Stimulated activated effector memory CD8-positive, alpha-beta T cell treated with anti-CD3 and anti-CD28 coated beads, Interleukin-12 subunit alpha, Interleukin-12 subunit beta, amount 100 ng/mL, for 72 hours (primary cell): ENCODE measurements around the gene TRIM22.
"Not testable (repeated sequence)": the region's sequence is repeated elsewhere in the genome, so short reads cannot be mapped to it uniquely, and the experiment has no call there.

Experiments
- ATAC-seq: fragments of 150-1000 bp; cut with Tn5 transposase; 2 replicates; pipeline ENCODE4 v1.10.0; 2021
- DNase-seq, 2 donors: peaks; one replicate each; pipeline ENCODE4 v3.0.0; 2021 to 2022; ENCODE audit warnings: low spot score in 2 of 2
- H3K27ac Mint-ChIP-seq: one replicate; pipeline ENCODE4 v1.8.0; 2022; ENCODE audit warnings: mild to moderate bottlenecking, mixed read lengths
- H3K36me3 Mint-ChIP-seq: one replicate; pipeline ENCODE4 v1.8.0; 2022; ENCODE audit warnings: mild to moderate bottlenecking, mixed read lengths
- H3K4me1 Mint-ChIP-seq: one replicate; pipeline ENCODE4 v1.8.0; 2022; ENCODE audit warnings: mixed read lengths
- H3K4me3 Mint-ChIP-seq: one replicate; pipeline ENCODE4 v1.8.0; 2022; ENCODE audit warnings: mild to moderate bottlenecking, mixed read lengths
- H3K9me3 Mint-ChIP-seq: one replicate; pipeline ENCODE4 v1.8.0; 2022; ENCODE audit warnings: mixed read lengths

Gene TRIM22

DNA sequence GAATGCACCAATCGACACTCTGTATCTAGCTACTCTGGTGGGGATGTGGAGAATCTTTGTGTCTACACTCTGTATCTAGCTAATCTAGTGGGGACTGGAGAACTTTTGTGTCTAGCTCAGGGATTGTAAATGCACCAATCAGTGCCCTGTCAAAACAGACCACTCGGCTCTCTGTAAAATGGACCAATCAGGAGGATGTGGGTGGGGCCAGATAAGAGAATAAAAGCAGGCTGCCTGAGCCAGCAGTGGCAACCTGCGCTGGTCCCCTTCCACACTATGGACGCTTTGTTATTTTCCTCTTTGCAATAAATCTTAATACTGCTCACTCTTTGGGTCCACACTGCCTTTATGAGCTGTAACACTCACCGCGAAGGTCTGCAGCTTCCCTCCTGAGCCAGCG is 6.0 kb upstream of the TRIM22 start:
- peak in 1 of 2 donors; percentile 66 for DNase-seq
- Mint-ChIP-seq H3K27ac (peak overlapping the region; percentile 99), H3K4me3 (peak overlapping the region; percentile 93), H3K4me1 (peaks cover 38% of the 10 kb centered on the region), H3K36me3 (peaks cover 27% of the 10 kb centered on the region)
- ATAC-seq, H3K9me3 Mint-ChIP-seq: not testable (repeated sequence)

DNA sequence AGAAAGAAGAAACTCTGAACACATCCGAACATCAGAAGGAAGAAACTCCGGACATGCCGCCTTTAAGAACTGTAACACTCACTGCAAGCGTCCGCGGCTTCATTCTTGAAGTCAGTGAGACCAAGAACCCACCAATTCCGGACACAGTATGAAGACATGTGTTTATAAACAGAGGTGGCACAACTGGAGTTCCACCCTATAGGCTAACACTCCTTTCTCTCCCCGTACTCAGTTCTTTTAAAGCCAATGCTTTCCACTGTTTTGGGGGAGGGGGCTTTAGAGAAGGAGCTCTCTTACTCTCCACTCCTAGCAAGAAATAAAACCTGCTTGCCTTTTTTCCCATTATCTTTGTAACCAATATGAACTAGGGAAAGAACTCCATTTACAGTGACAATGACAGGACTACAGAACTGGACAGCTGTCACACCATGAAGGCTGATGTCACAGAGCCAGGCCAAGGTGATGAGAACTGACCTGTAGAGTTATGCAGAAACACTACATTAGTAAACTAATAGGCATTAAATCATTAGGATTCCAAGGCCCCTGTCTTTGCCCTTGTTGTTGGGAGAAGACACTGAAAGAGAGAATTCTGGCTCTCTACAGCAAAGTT is 5.4 kb upstream of the TRIM22 start:
- H3K4me3 Mint-ChIP-seq = peak overlapping the region; percentile 93
- DNase-seq = no peak
- H3K4me1 Mint-ChIP-seq = peaks cover 42% of the 10 kb centered on the region
- no peaks in the 10 kb centered on the region for H3K9me3 Mint-ChIP-seq
- peak; percentile 2 for ATAC-seq
- peak overlapping the region; percentile 99 for H3K27ac Mint-ChIP-seq
- peaks cover 24% of the 10 kb centered on the region for H3K36me3 Mint-ChIP-seq

DNA sequence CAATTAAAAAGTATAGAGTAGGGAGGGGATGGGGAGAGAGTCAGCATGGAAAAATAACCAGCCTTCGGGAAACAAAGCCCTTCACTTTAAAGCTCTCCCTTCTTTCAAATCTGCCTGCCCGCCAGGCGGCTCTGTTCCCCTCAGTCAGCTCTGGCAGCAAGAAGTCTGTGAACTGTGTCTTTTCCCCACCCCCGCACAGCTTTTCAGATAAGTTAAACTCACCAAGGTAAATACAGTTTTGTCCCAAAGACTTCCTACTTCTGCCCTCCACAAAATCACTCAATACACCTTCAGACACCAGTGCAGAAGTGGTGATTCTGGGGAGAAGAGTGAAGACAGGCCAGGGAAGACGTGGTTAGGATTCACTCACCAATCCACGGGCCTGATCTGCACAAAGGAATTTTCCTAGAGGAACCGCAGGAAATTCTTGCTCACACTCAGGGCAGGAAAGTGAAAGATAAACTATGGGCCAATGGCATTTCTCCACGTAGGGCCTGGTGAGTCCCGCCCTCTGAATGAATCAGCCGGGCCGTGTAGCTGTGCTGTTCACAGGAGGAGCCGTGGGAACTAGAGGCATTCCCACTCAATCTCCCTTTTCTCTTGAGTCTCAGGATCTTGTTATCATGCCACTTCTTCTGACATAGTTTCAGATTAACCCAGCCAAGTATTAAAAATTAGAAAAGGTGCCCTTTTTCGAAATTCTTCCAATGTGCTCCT is 4.8 kb upstream of the TRIM22 start, which contains the start of gene TRIM5:
TSS of gene TRIM5 (minus strand) at position 429 of the 717 bp plus-strand sequence. CDS start 4,897 bp downstream, outside the sequence.
- H3K4me3 Mint-ChIP-seq = peak within 1 kb of the TSS; percentile 93
- peaks cover 23% of the 10 kb centered on the region for H3K36me3 Mint-ChIP-seq
- peak; percentile 91 for ATAC-seq
- peak; percentile 63 to 87 for DNase-seq
- H3K4me1 Mint-ChIP-seq = peaks cover 47% of the 10 kb centered on the region
- H3K9me3 Mint-ChIP-seq = no peaks in the 10 kb centered on the region
- H3K27ac Mint-ChIP-seq = peak within 1 kb of the TSS; percentile 99

DNA sequence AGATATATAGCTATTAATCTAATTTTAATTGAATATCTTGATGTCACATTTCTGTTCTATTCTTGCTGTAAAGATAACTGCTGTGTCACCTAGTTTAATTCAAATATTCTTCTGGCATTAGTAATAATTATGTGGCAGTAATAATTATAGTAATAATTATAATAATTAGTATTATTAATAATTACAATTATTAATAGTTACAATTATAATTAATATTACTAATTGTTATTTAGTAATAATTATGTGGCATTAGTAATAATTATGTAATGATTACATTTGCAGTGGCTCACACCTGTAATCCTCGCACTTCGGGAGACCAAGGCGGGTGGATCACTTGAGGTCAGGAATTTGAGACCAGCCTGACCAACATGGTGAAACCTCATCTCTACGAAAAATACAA is 3.2 kb upstream of the TRIM22 start:
- Mint-ChIP-seq H3K27ac (no peak overlapping the region), H3K4me1 (peaks cover 63% of the 10 kb centered on the region), H3K36me3 (peaks cover 32% of the 10 kb centered on the region), H3K4me3 (no peak overlapping the region), H3K9me3 (no peaks in the 10 kb centered on the region)
- no peak for DNase-seq
- ATAC-seq = no peak

DNA sequence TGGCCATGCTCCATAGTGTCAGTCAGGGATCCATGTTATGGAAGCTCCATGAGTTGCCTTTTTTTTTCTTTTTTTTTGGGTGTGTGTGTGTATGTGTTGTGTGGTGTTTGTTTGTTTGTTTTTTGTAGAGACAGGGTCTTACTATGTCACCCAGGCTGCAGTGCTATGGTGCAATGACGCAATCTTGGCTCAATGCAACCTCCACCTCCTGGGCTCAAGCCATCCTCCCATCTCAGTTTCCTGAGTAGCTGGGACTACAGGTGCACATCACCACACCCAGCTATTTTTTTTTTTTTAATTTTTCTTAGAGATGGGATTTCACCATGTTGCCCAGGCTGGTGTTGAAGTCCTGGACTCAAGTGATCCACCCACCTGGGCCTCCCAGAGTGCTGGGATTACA is 1.1 kb upstream of the TRIM22 start:
- Mint-ChIP-seq H3K4me1 (peaks cover 67% of the 10 kb centered on the region), H3K4me3 (no peak overlapping the region), H3K9me3 (no peaks in the 10 kb centered on the region), H3K27ac (no peak overlapping the region), H3K36me3 (peaks cover 41% of the 10 kb centered on the region)
- DNase-seq = no peak
- no peak for ATAC-seq

DNA sequence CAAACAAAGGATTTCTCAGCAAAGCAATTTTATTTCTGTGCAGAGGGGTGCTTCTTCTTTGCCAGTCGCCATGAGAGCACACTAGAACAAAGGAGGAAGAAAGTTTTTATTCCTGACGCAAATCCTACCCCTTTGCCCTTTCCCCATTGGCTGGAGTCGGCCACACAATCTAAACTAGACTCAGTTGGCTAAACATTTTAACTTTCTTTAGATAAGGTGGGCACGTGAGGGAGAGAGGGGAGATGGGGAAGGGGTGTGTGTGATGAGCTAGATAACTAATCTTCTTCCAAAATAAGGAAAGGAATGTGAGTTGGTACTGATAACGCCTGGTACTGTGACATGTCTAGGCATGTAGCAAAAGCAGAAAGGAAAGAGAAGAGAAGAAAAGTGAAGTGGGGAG is 626 bp downstream of the TRIM22 start:
- no peaks in the 10 kb centered on the region for H3K9me3 Mint-ChIP-seq
- H3K4me3 Mint-ChIP-seq = peak overlapping the region; percentile 93
- H3K4me1 Mint-ChIP-seq = peaks cover 65% of the 10 kb centered on the region
- peak overlapping the region; percentile 95 for H3K27ac Mint-ChIP-seq
- peaks cover 31% of the 10 kb centered on the region for H3K36me3 Mint-ChIP-seq
- ATAC-seq (no peak), DNase-seq (no peak)

DNA sequence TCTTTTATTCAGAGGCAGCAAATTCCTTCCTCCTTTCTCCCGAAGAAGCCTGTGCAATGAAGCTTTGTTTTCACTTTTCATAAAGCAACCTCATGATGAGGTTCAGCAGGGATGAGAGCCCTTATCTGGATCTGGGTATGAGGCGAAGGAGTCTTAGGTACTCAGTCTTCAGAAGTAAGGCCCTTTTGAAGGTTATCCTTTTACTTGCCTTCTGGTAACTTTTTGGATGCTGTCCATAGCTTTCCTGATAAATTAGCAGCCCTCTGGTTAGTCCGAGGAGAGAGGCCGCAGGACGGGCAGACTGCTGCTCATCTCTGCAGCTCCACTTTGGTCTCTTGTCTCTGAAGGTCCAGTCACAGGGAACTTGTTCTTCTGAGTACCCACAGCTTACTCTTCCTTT is 1.1 kb downstream of the TRIM22 start:
- no peak for DNase-seq
- Mint-ChIP-seq H3K9me3 (no peaks in the 10 kb centered on the region), H3K4me3 (peak overlapping the region; percentile 93), H3K4me1 (peaks cover 65% of the 10 kb centered on the region), H3K36me3 (peaks cover 33% of the 10 kb centered on the region), H3K27ac (peak overlapping the region; percentile 95)
- peak; percentile 5 for ATAC-seq

DNA sequence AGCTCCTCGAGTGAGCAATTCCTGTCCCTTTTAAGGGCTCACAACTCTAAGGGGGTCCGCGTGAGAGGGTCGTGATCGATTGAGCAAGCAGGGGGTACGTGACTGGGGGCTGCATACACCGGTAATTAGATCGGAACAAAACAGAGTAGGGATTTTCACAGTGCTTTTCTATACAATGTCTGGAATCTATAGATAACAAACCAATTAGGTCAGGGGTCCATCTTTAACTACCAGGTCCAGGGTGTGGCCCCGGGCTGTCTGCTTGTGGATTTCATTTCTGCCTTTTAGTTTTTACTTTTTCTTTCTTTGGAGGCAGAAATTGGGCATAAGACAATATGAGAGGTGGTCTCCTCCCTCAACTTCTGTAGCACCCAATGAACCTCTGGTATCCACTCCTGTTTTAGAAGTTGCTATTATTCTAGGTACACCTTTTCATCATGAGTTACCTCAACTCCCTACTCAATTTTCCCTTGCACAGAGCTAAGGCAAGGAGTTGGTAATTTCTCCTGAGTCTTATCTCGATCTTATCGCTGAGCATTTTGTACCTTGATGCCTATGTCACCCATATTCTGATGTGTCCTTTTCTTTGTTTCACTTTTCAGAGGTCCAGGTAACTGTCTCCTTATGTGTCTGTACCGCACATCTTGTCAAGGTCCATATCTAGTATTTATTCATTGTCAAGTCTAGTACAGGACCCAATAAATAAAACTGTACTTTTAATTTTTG is 1.8 kb downstream of the TRIM22 start:
- peak overlapping the region; percentile 93 for H3K4me3 Mint-ChIP-seq
- not testable (repeated sequence) for DNase-seq, H3K9me3 Mint-ChIP-seq, ATAC-seq
- H3K4me1 Mint-ChIP-seq = peaks cover 67% of the 10 kb centered on the region
- peak overlapping the region; percentile 95 for H3K27ac Mint-ChIP-seq
- peaks cover 40% of the 10 kb centered on the region for H3K36me3 Mint-ChIP-seq

DNA sequence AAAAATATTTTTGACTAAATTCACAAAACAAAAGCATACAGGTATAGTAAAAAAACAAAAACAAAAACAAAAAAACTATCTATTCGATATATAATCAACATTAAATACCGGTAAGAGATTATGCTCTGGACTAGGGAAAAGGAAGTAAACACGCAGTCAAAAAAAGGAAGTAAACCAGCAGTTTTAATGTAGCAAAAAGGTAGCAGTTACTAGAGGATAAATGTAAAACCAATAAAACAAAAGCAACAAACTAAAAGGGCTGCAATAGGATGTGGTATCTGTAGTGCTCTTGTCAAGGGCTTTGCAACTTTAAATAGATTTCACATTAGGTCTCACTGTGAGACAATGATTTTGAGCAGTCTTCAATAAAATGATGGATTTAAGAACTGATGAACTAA is 2.4 kb downstream of the TRIM22 start:
- H3K9me3 Mint-ChIP-seq = no peaks in the 10 kb centered on the region
- H3K36me3 Mint-ChIP-seq = peaks cover 45% of the 10 kb centered on the region
- H3K4me3 Mint-ChIP-seq = peak overlapping the region; percentile 93
- peaks cover 70% of the 10 kb centered on the region for H3K4me1 Mint-ChIP-seq
- H3K27ac Mint-ChIP-seq = peak overlapping the region; percentile 95
- ATAC-seq (no peak), DNase-seq (no peak)

DNA sequence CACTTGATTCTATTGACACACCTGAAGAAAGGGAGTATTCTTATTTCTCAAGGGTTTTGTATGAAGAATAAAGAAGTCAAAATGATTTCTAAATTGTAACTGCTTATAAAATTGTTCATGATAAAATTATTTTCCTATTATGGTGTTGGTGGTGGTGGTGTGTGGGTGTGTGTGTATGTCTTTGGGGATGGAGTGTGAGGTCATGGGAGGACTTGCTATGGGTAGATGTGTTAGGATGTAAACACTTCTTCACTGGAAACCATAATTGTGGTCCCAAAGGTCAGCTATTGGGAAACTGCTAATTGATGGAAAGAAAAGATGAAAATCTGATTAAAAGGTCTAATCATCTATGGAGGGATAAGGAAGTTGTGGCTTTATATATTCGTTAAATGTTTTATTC is 5.1 kb downstream of the TRIM22 start:
- H3K36me3 Mint-ChIP-seq = peaks cover 68% of the 10 kb centered on the region

DNA sequence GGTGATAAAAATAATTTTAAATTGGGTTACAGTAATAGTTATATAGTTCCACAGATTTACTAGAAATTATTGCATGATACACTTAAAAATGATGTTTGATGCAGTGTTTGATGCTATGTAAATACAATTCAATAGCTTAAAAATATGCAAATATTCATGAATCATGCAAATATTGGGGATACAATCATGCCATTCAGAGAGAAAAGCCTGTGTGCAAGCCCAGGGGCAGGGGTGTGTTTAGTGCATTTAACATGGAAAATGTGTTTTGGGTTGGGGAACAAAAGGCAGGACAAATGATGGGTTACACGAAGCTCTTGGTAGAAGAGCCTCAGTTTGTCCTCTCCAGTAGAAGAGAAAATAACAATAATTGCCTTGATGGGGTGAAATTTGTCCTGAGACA is 6.0 kb downstream of the TRIM22 start:
- H3K4me1 Mint-ChIP-seq = peaks cover 53% of the 10 kb centered on the region
- peaks cover 73% of the 10 kb centered on the region for H3K36me3 Mint-ChIP-seq
- peak overlapping the region; percentile 9 for H3K4me3 Mint-ChIP-seq
- DNase-seq = no peak
- ATAC-seq = no peak
- H3K9me3 Mint-ChIP-seq = no peaks in the 10 kb centered on the region
- H3K27ac Mint-ChIP-seq = peak overlapping the region; percentile 17

More for the DNA sequence above, 5.1 kb downstream of the TRIM22 start:
- peaks cover 62% of the 10 kb centered on the region for H3K4me1 Mint-ChIP-seq
- ATAC-seq (no peak), DNase-seq (no peak)
- H3K4me3 Mint-ChIP-seq = peak overlapping the region; percentile 9
- H3K9me3 Mint-ChIP-seq = no peaks in the 10 kb centered on the region
- H3K27ac Mint-ChIP-seq = peak overlapping the region; percentile 17

DNA sequence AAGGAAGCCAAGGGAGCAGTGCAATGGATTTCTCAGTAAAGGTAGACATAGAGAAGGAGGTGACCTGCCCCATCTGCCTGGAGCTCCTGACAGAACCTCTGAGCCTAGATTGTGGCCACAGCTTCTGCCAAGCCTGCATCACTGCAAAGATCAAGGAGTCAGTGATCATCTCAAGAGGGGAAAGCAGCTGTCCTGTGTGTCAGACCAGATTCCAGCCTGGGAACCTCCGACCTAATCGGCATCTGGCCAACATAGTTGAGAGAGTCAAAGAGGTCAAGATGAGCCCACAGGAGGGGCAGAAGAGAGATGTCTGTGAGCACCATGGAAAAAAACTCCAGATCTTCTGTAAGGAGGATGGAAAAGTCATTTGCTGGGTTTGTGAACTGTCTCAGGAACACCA is 6.6 kb downstream of the TRIM22 start:
- peak overlapping the region; percentile 17 for H3K27ac Mint-ChIP-seq
- H3K4me1 Mint-ChIP-seq = peaks cover 47% of the 10 kb centered on the region
- H3K36me3 Mint-ChIP-seq = peaks cover 73% of the 10 kb centered on the region
- no peaks in the 10 kb centered on the region for H3K9me3 Mint-ChIP-seq
- DNase-seq (no peak), ATAC-seq (no peak)
- H3K4me3 Mint-ChIP-seq = no peak overlapping the region

DNA sequence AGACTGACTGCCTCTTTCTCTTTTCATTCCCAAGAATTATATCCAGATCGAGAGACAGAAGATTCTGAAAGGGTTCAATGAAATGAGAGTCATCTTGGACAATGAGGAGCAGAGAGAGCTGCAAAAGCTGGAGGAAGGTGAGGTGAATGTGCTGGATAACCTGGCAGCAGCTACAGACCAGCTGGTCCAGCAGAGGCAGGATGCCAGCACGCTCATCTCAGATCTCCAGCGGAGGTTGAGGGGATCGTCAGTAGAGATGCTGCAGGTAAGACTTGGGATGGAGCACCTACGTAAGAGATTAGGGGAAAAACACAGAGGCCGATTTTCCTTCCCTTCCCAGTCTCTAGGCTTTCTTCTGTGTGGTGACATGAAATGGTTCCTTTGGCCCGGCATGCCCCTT is 8.7 kb downstream of the TRIM22 start:
- DNase-seq (no peak), ATAC-seq (no peak)
- no peak overlapping the region for H3K4me3 Mint-ChIP-seq
- H3K27ac Mint-ChIP-seq = peak overlapping the region; percentile 17
- H3K36me3 Mint-ChIP-seq = peaks cover 78% of the 10 kb centered on the region
- peaks cover 35% of the 10 kb centered on the region for H3K4me1 Mint-ChIP-seq
- no peaks in the 10 kb centered on the region for H3K9me3 Mint-ChIP-seq

DNA sequence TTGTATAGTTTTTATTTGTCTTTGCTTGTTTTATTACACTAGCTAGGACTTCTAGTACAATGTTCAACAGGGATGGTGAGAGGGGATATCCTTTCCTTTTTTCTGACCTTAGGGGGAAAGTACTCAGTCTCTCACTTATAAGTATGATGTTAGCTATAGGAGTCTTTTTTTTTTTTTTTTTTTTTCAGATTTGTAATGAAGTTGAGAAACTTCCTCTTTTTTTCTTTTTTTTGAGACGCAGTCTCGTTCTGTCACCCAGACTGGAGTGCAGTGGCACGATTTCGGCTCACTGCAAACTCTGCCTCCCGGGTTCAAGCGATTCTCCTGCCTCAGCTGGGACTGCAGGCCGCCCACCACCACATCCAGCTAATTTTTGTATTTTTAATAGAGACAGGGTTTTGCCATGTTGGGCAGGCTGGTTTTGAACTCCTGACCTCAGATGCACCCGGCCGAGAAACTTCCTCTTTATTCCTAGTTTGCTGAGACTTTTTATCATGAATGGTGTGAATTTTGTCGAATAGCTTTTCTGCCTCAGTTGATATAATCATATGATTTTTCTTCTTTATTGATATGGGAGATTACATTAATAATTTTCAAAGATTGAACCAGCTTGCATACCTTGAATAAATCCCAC is 10.9 kb downstream of the TRIM22 start:
- DNase-seq (no peak), ATAC-seq (no peak)
- H3K4me1 Mint-ChIP-seq = peaks cover 34% of the 10 kb centered on the region
- H3K27ac Mint-ChIP-seq = no peak overlapping the region
- peaks cover 94% of the 10 kb centered on the region for H3K36me3 Mint-ChIP-seq
- no peaks in the 10 kb centered on the region for H3K9me3 Mint-ChIP-seq
- H3K4me3 Mint-ChIP-seq = no peak overlapping the region

DNA sequence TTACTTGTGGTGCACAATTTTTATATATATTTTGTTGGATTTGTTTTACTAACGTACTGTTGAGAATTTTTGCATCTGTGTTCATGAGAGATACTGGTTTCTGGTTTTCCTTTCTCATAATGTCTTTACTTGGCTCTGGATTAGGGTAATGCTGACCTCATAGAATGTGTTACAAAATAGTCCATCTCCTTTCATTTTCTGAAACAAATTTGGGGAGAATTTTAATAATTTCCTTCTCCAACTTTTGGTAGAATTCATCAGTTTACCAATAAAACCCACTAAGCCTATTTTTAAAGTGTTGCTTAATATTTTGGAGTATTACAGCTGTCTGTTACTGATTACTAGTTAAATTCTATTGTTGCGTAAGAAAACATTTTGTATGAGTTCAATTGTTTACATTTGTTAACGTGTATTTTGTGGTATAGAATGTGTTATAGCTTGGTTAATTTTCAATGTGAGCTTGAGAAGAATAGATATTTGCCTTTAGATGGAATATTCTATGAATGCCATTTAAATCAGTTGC is 11.5 kb downstream of the TRIM22 start:
- no peak for DNase-seq
- ATAC-seq = no peak
- Mint-ChIP-seq H3K27ac (no peak overlapping the region), H3K4me3 (no peak overlapping the region), H3K9me3 (no peaks in the 10 kb centered on the region), H3K4me1 (peaks cover 35% of the 10 kb centered on the region), H3K36me3 (peaks cover 95% of the 10 kb centered on the region)
